22Rv1 (cell line): Measurements from ENCODE around the gene TYMS.

Source experiments
- H3K27ac ChIP-seq: fragments of 450-650 bp; 2 replicates; pipeline ENCODE4 v1.5.1; 2017
- ZFX ChIP-seq: fragments of 450-650 bp; IDR thresholded peaks from 2 replicates; pipeline ENCODE4 v1.6.1; 2017; ENCODE audit warnings: antibody characterized with exemption, borderline replicate concordance
- TF ChIP-seq, protein P1 (sequence below): fragments of 450-650 bp; IDR thresholded peaks from 2 replicates; pipeline ENCODE4 v1.5.1; 2017; ENCODE audit warnings: mild to moderate bottlenecking

The TYMS gene

DNA sequence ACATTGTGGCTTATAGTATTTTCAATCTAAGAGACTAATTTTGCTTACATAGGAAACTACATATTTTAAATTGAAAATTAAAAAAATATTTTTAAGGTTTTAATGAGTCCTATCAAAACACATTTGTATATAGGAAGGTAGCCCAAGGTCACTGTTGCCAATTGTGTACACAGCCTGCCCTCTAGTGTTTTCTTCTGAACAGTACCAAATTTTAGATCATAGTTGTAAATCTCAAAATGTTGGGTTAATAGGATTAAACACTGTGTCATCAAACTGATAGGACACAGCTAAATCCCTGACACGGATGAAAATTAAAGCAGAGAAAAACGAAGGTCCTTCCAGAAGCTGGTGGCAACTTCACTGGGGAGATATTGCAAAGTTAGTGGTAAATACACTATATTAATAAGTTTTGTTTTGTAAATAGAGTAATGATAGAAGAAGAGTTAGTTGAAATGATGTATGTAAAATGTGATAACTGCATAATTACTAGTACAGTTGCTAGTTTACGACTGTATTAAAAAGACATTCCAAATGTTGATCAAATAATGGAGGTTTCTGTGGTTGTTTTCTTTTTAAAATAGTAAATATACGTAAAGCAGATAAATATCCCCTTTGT, 41.0 kb upstream of the TYMS start:
- no peak for TF ChIP-seq ZFX
- TF ChIP-seq, protein P1, sequence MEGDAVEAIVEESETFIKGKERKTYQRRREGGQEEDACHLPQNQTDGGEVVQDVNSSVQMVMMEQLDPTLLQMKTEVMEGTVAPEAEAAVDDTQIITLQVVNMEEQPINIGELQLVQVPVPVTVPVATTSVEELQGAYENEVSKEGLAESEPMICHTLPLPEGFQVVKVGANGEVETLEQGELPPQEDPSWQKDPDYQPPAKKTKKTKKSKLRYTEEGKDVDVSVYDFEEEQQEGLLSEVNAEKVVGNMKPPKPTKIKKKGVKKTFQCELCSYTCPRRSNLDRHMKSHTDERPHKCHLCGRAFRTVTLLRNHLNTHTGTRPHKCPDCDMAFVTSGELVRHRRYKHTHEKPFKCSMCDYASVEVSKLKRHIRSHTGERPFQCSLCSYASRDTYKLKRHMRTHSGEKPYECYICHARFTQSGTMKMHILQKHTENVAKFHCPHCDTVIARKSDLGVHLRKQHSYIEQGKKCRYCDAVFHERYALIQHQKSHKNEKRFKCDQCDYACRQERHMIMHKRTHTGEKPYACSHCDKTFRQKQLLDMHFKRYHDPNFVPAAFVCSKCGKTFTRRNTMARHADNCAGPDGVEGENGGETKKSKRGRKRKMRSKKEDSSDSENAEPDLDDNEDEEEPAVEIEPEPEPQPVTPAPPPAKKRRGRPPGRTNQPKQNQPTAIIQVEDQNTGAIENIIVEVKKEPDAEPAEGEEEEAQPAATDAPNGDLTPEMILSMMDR, result peak; percentile 89

GRCh38 chr18:617970-618504, 39.4 kb upstream of the TYMS start:
- H3K27ac ChIP-seq, result no peak overlapping the region
- TF ChIP-seq ZFX, result no peak
- TF ChIP-seq, protein P1, result no peak

More for the DNA sequence above, 41.0 kb upstream of the TYMS start:
- no peak overlapping the region for H3K27ac ChIP-seq

DNA sequence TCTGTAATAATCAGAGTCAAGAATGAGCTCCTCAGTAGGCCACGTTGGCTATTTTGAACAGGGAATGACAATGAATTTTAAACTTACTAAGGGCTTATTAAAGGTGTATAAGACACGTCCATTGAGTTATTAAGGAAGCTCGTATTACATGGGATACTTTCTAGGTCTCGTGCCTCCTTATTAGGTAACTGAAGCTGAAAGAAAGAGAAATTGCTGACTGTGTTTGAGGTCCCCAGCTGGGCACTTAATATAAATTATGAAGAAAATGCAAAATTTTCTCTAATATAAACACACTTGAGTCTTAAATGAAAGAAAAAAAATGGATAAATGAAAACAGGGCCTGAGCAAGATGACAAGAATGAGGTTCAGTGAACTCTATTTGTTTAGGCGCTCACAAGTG, 38.8 kb upstream of the TYMS start:
- TF ChIP-seq, protein P1, result no peak
- TF ChIP-seq ZFX, result no peak

GRCh38 chr18:621291-622043, 36.0 kb upstream of the TYMS start:
- TF ChIP-seq ZFX, result no peak
- TF ChIP-seq, protein P1, result no peak
- no peak overlapping the region for H3K27ac ChIP-seq

More for the DNA sequence above, 38.8 kb upstream of the TYMS start:
- no peak overlapping the region for H3K27ac ChIP-seq

- TF ChIP-seq, protein P1, result no peak
- TF ChIP-seq ZFX, result no peak
- no peak overlapping the region for H3K27ac ChIP-seq
These were observed 35.2 kb upstream of the TYMS start for GRCh38 chr18:622289-622688.

DNA sequence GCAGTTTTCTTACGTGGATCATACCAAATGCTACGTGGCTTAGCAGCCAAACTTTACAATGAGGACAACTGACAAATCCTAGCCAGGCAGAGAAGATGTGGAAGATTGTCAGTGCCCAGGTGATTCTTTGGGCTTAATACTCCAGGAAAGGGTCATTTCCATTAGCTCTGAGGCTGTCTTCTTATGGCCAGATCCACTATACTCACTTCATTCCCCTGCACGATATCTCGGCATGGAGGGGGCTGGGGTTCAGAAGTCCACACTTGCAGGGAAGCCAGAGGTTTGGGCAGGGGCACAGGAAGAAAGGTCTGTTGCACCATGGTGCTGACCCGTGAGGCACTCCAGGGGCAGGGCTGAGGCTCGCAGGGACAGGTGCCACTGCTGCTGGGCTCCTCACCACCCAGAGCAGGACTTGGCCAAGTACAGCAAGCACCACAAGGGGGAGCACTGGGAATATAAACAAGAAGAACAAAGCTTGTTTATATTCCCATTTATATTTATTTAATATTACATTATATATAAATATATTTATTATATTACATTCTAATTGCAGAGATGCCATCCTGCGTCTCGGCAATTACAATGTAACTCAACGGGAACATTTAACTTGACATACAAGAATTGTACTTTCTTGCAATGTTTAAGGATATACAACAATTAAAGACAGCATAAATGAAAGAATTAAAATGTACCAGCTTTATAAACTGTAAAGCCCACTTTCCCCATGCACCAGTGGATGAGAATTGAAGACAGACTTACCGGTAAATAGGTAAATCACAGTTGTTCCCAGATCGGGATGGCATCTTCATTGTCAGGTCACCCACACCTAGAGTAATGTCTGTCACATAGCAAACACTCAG, 33.5 kb upstream of the TYMS start:
- TF ChIP-seq, protein P1, result peak; percentile 72
- no peak for TF ChIP-seq ZFX
- H3K27ac ChIP-seq, result no peak overlapping the region

DNA sequence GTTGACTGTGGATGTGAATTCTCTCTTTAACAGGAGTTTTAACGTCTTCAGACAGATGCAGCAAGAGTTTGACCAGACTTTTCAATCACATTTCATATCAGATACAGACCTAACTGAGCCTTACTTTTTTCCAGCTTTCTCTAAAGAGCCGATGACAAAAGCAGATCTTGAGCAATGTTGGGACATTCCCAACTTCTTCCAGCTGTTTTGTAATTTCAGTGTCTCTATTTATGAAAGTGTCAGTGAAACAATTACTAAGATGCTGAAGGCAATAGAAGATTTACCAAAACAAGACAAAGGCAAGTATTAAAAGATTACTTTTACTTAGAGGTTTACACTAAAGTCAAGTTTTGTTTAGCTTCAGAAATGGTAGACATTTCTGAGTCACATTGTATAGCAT, 30.2 kb upstream of the TYMS start:
- no peak overlapping the region for H3K27ac ChIP-seq
- TF ChIP-seq, protein P1, result no peak
- no peak for TF ChIP-seq ZFX
